GM12878 (cell line): ENCODE measurements around the gene C16orf74. TPM values are rescaled to one million over a fixed set of nuclear protein-coding genes. Genes with fewer than 3 reads are reported as not detected.

Experiments
- ATAC-seq: fragments of 200-7000 bp; cut with Tn5 transposase; 3 replicates; pipeline ENCODE4 v1.9.1; 2020; ENCODE audit warnings: mild to moderate bottlenecking, moderate library complexity
- BruUV-seq: library from RNA; stranded (reverse); fragments of 400-500 nt; replicated peaks from 2 replicates; lab custom pipeline; 2021; lab: Mats Ljungman, UMichigan
- CTCF ChIA-PET: fragments of 300-600 bp; sonication (Branson Sonifier 250); formaldehyde crosslinking; extraction: SDS; loops from one replicate; lab custom pipeline; 2021; ENCODE audit warnings: inconsistent platforms; lab: Yijun Ruan, JAX
- POLR2A ChIA-PET: fragments of 350-600 bp; formaldehyde crosslinking; extraction: SDS; loops from one replicate; lab custom pipeline; 2021; ENCODE audit warnings: inconsistent platforms; lab: Charles Lee
- RAD21 ChIA-PET: fragments of 300-600 bp; sonication (Branson Sonifier 250); formaldehyde crosslinking; loops from one replicate; lab custom pipeline; 2023; ENCODE audit warnings: antibody characterized with exemption; ENCODE audit not compliant: unreplicated experiment; lab: Charles Lee
- SMC1A ChIA-PET: fragments of 300-600 bp; sonication (Branson Sonifier 250); formaldehyde crosslinking; loops from one replicate; lab custom pipeline; 2023; ENCODE audit not compliant: unreplicated experiment, uncharacterized antibody; lab: Charles Lee
- DNase-seq: peaks from one replicate; pipeline ENCODE4 v3.0.0-alpha.2; 2011; ENCODE audit warnings: low read depth, low spot score
- FAIRE-seq: peaks from 3 replicates; lab custom pipeline; 2011; peaks lifted over from hg19 to GRCh38; lab: Jason Lieb, UNC
- H2AFZ ChIP-seq: 2 replicates; pipeline ENCODE4 v1.6.0; 2011; ENCODE audit warnings: low read depth, low read length, control low read depth; ENCODE audit not compliant: control insufficient read depth
- H3K27ac ChIP-seq: 2 replicates; pipeline ENCODE4 v1.5.1; 2011; ENCODE audit warnings: control low read depth; ENCODE audit not compliant: control insufficient read depth, insufficient read depth
- H3K27me3 ChIP-seq, 2 experiments: replicated peaks in 1 of 2; 2 replicates each; pipeline versions ENCODE4 v1.6.0 to v1.6.1; 2011; ENCODE audit warnings: low read length in 1 of 2; ENCODE audit not compliant: control insufficient read depth in 2 of 2, insufficient read depth in 2 of 2
- H3K36me3 ChIP-seq, 2 experiments: 2 replicates each; pipeline ENCODE4 v1.5.1; 2011; ENCODE audit warnings: low read length in 1 of 2; ENCODE audit not compliant: control insufficient read depth in 2 of 2, insufficient read depth in 2 of 2
- H3K4me1 ChIP-seq: 2 replicates; pipeline ENCODE4 v1.6.1; 2011; ENCODE audit warnings: mild to moderate bottlenecking, low read length, moderate library complexity, mixed read lengths; ENCODE audit not compliant: control insufficient read depth, insufficient read depth
- H3K4me2 ChIP-seq: 2 replicates; pipeline ENCODE4 v1.6.0; 2011; ENCODE audit warnings: control low read depth; ENCODE audit not compliant: control insufficient read depth, insufficient read depth
- H3K4me3 ChIP-seq: fragments of 200-600 bp; sonication (generic); 2 replicates; pipeline ENCODE4 v1.5.1; 2016
- H3K79me2 ChIP-seq: 2 replicates; pipeline ENCODE4 v1.6.0; 2011; ENCODE audit warnings: low read length; ENCODE audit not compliant: control insufficient read depth, insufficient read depth
- H3K9ac ChIP-seq: 2 replicates; pipeline ENCODE4 v1.8.0; 2011; ENCODE audit warnings: low read length, control low read depth, mixed read lengths; ENCODE audit not compliant: control insufficient read depth, insufficient read depth
- H3K9me3 ChIP-seq: replicated peaks from 3 replicates; pipeline ENCODE4 v1.5.1; 2011; ENCODE audit warnings: mild to moderate bottlenecking, low read length; ENCODE audit not compliant: control insufficient read depth, insufficient read depth
- H4K20me1 ChIP-seq: 2 replicates; pipeline ENCODE4 v1.6.0; 2011; ENCODE audit not compliant: control insufficient read depth, insufficient read depth
- HSF1 ChIP-seq: fragments of 150-350 bp; IDR thresholded peaks from 2 replicates; pipeline ENCODE4 v1.6.1; 2014; ENCODE audit warnings: mild to moderate bottlenecking, low read depth, low read length
- MXI1 ChIP-seq: fragments of 150-350 bp; IDR thresholded peaks from 2 replicates; pipeline ENCODE4 v1.6.1; 2011; ENCODE audit warnings: low read depth, mild to moderate bottlenecking, inconsistent platforms, low read length, improper control_type of control experiment
- NKRF ChIP-seq: fragments of 450-650 bp; conservative IDR thresholded peaks from 2 replicates; pipeline ENCODE4 v1.6.1; 2017; ENCODE audit warnings: mild to moderate bottlenecking, moderate library complexity
- RCOR1 ChIP-seq: conservative IDR thresholded peaks from 2 replicates; pipeline ENCODE4 v1.6.1; 2012; ENCODE audit warnings: low read depth, low read length, improper control_type of control experiment
- TCF7 ChIP-seq: IDR thresholded peaks from 2 replicates; pipeline ENCODE4 v1.6.1; 2014; ENCODE audit warnings: antibody characterized with exemption, borderline replicate concordance
- ZZZ3 ChIP-seq: IDR thresholded peaks from 2 replicates; pipeline ENCODE4 v1.6.1; 2011; ENCODE audit warnings: low read depth; ENCODE audit not compliant: control insufficient read depth, insufficient read length
- WGBS: methylation state at CpG from one replicate; pipeline ENCODE4 v1.1.6; 2016; ENCODE audit warnings: low lambda C conversion rate; ENCODE audit not compliant: insufficient replicate concordance, insufficient coverage; ENCODE audit errors: missing lambda C conversion rate; 5-methylcytosine and 5-hydroxymethylcytosine counted together
- in situ Hi-C: fragments of 300-500 bp; cut with MboI; formaldehyde crosslinking; loops from 9 replicates; pipeline ENCODE4 v1.14.3; 2018; ENCODE audit warnings: mixed read lengths
- intact Hi-C: fragments of 100-400 bp; cut with micrococcal nuclease; formaldehyde crosslinking; loops from one replicate; pipeline ENCODE4 v1.14.2; 2022; ENCODE audit not compliant: unreplicated experiment
- polyA plus RNA-seq, 11 experiments: library from polyadenylated mRNA; depleted of rRNA in 4 of 11; unstranded in 6 of 11; stranded (reverse) in 5 of 11; fragments of >200 nt; fragmentation: Nextera tagmentation in 4 of 11; fragmentation: Illumina TruSeq in 1 of 11; extraction: Ambion mirVana in 4 of 11; extraction: Trizol in 1 of 11; gene quantifications; 1 replicate in 1 of 11; 2 replicates in 10 of 11; pipeline versions ENCODE4 v1.2.1 to v1.2.3, GENCODE V29; 2011 to 2016; ENCODE audit warnings: inconsistent platforms in 2 of 11, missing spikeins in 2 of 11, low read depth in 1 of 11
- total RNA-seq, 4 experiments: library from RNA; depleted of rRNA in 3 of 4; stranded (reverse); fragments of >200 nt in 3 of 4; fragmentation: Illumina TruSeq in 1 of 4; extraction: Trizol in 1 of 4; gene quantifications; 2 replicates each; pipeline versions ENCODE4 v1.2.1 to v1.2.3, GENCODE V29; 2013 to 2021

Gene C16orf74
- total and polyA plus RNA-seq, 10 of the 15 experiments (the other 5 are each of a cell fraction or from before 2014, with no cell fraction given) = 0.23 to 20.1 (median 6.8) TPM

- H3K27me3 ChIP-seq = no peaks in the 10 kb centered on the region; a peak in 2 of 4 replicates
- DNase-seq = no peak
- POLR2A ChIA-PET = interaction anchor here (0.6 kb wide), 3 partner anchors 9 to 751 kb away, joined by 3 to 5 read pairs (median 4); no protein-coding TSS in a partner anchor
- H3K9ac ChIP-seq = no peak overlapping the region
- in situ Hi-C loops = no loop called here
- WGBS = 68% methylated on average over 16 of the region's 16 CpGs
- no TSS peak for BruUV-seq
- no peaks in the 10 kb centered on the region for H3K36me3 ChIP-seq
- no peak overlapping the region for H2AFZ ChIP-seq
- H3K4me2 ChIP-seq = no peak overlapping the region
- no peaks in the 10 kb centered on the region for H3K79me2 ChIP-seq
- H3K4me3 ChIP-seq = no peak overlapping the region
- ATAC-seq = no peak
- no peaks in the 10 kb centered on the region; the same call in 2 of the 3 replicates for H3K9me3 ChIP-seq
- TF ChIP-seq MXI1 (no peak), NKRF (no peak), RCOR1 (no peak), ZZZ3 (no peak), TCF7 (no peak), HSF1 (no peak)
- TF ChIP-seq, all 136 proteins: peak for 0
- H4K20me1 ChIP-seq = no peaks in the 10 kb centered on the region; the same call in 1 of the 2 replicates
- intact Hi-C loops = no loop called here
- no peak overlapping the region for H3K27ac ChIP-seq
- no peak for FAIRE-seq
- no peaks in the 10 kb centered on the region; the same call in 1 of the 2 replicates for H3K4me1 ChIP-seq
- ChIA-PET RAD21 (interaction anchor here (0.5 to 0.6 kb wide), 2 partner anchors 171 to 430 kb away, joined by 3 read pairs; no protein-coding TSS in a partner anchor), SMC1A (no interaction called here), CTCF (interaction anchor here (0.7 to 1.0 kb wide), 2 partner anchors 11 to 27 kb away, joined by 3 to 4 read pairs; no protein-coding TSS in a partner anchor)
These were observed 21.3 kb downstream of the C16orf74 start for GRCh38 chr16:85729452-85730185.
